ENCODE results near the gene LRP8. TPM values are rescaled to one million over a fixed set of nuclear protein-coding genes. Genes with fewer than 3 reads are reported as not detected.
A peak's percentile ranks its signal among the peaks of the same experiment; 100 is the strongest.

The LRP8 gene
- total and polyA plus RNA-seq, 2 of the 13 experiments (the other 11 are each of a cell fraction or from before 2014, with no cell fraction given), result 17.3 to 17.4 TPM

GRCh38 chr1:53266038-53266437 lies 61.8 kb downstream of the LRP8 start:
- Histone ChIP-seq H3K4me1 (ENCODE audit: insufficient read depth, low read length) (no peaks in the 10 kb centered on the region), H3K4me2 (ENCODE audit: low read depth, low read length) (no peak overlapping the region), H3K27me3 (ENCODE audit: control insufficient read depth in 1 of 2, insufficient read depth in 2 of 2, low read length in 2 of 2) (no peaks in the 10 kb centered on the region), H2AFZ (ENCODE audit: low read length) (no peak overlapping the region), H3K27ac (ENCODE audit: extremely low read length, insufficient read depth, low read length) (no peak overlapping the region), H3K9ac (ENCODE audit: insufficient read depth, low read depth, low read length) (no peak overlapping the region), H3K4me3 (replicated peaks in 1 of 3; ENCODE audit: insufficient read depth in 1 of 3, low read depth in 2 of 3, low read length in 3 of 3) (no peak overlapping the region), H4K20me1 (ENCODE audit: insufficient read depth, low read length) (no peaks in the 10 kb centered on the region), H3K79me2 (ENCODE audit: insufficient read depth, low read length) (no peaks in the 10 kb centered on the region), H3K9me3 (ENCODE audit: low read length) (no peaks in the 10 kb centered on the region), H3K36me3 (replicated peaks in 1 of 2; ENCODE audit: control insufficient read depth in 1 of 2, insufficient read depth in 2 of 2, low read length in 2 of 2) (peaks cover 25 to 50% of the 10 kb centered on the region in 2 experiments; a peak in 4 of 5 replicates)
- in situ Hi-C loops (cut with HindIII; ENCODE audit: extremely low pct_ligation_motif_present, low pct_unique_long_range_greater_than_20kb) (no loop called here), intact Hi-C loops (cut with micrococcal nuclease; ENCODE audit: unreplicated experiment) (no loop called here)
- BruUV-seq (replicated peaks), result no TSS peak
- no peak for FAIRE-seq
- peak; percentile 67 for ATAC-seq
- ChIA-PET POLR2A (no interaction called here), CTCF (ENCODE audit: low intra/inter-chr PET ratio, low total read pairs) (interaction anchor here (1.5 kb wide), 1 partner anchor 128 kb away, joined by 4 read pairs; no protein-coding TSS in a partner anchor)
- no peak for TF ChIP-seq ZMYM4 (CRISPR knock-in tag; IDR thresholded peaks at IDR 0.05)
- peak; percentile 54 for TF ChIP-seq STAG1 (CRISPR knock-in tag; IDR thresholded peaks at IDR 0.05)
- no peak for TF ChIP-seq ZNF292 (CRISPR knock-in tag; IDR thresholded peaks at IDR 0.05; ENCODE audit: borderline replicate concordance, low read depth)
- TF ChIP-seq, protein P1, sequence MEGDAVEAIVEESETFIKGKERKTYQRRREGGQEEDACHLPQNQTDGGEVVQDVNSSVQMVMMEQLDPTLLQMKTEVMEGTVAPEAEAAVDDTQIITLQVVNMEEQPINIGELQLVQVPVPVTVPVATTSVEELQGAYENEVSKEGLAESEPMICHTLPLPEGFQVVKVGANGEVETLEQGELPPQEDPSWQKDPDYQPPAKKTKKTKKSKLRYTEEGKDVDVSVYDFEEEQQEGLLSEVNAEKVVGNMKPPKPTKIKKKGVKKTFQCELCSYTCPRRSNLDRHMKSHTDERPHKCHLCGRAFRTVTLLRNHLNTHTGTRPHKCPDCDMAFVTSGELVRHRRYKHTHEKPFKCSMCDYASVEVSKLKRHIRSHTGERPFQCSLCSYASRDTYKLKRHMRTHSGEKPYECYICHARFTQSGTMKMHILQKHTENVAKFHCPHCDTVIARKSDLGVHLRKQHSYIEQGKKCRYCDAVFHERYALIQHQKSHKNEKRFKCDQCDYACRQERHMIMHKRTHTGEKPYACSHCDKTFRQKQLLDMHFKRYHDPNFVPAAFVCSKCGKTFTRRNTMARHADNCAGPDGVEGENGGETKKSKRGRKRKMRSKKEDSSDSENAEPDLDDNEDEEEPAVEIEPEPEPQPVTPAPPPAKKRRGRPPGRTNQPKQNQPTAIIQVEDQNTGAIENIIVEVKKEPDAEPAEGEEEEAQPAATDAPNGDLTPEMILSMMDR (CRISPR knock-in tag; IDR thresholded peaks at IDR 0.05), result peak; percentile 46
- TF ChIP-seq SMAD9 (CRISPR knock-in tag; IDR thresholded peaks at IDR 0.05), result no peak
- DNase-seq (ENCODE audit: low spot score), result peak; percentile 17

- ChIA-PET POLR2A (no interaction called here), CTCF (ENCODE audit: low intra/inter-chr PET ratio, low total read pairs) (interaction anchor here (1.5 kb wide), 1 partner anchor 128 kb away, joined by 4 read pairs; no protein-coding TSS in a partner anchor)
- H3K9me3 ChIP-seq (ENCODE audit: low read length), result no peaks in the 10 kb centered on the region
- 94% methylated on average over 4 of the region's 4 CpGs for WGBS (ENCODE audit: low lambda C conversion rate)
- ATAC-seq (no peak), FAIRE-seq (no peak), DNase-seq (ENCODE audit: low spot score) (no peak)
- peaks cover 23 to 54% of the 10 kb centered on the region in 2 experiments for H3K36me3 ChIP-seq (replicated peaks in 1 of 2; ENCODE audit: control insufficient read depth in 1 of 2, insufficient read depth in 2 of 2, low read length in 2 of 2)
- no peak overlapping the region for H3K4me2 ChIP-seq (ENCODE audit: low read depth, low read length)
- H3K27ac ChIP-seq (ENCODE audit: extremely low read length, insufficient read depth, low read length), result no peak overlapping the region
- in situ Hi-C loops (cut with HindIII; ENCODE audit: extremely low pct_ligation_motif_present, low pct_unique_long_range_greater_than_20kb), result no loop called here
- H3K9ac ChIP-seq (ENCODE audit: insufficient read depth, low read depth, low read length), result no peak overlapping the region
- no TSS peak for BruUV-seq (replicated peaks)
- no peak overlapping the region for H3K4me3 ChIP-seq (replicated peaks in 1 of 3; ENCODE audit: insufficient read depth in 1 of 3, low read depth in 2 of 3, low read length in 3 of 3)
- no peak overlapping the region for H2AFZ ChIP-seq (ENCODE audit: low read length)
- H3K4me1 ChIP-seq (ENCODE audit: insufficient read depth, low read length), result no peaks in the 10 kb centered on the region
- TF ChIP-seq TP53 (CRISPR knock-in tag; conservative IDR thresholded peaks at IDR 0.05) (no peak), ARID2 (CRISPR knock-in tag; IDR thresholded peaks at IDR 0.05; ENCODE audit: borderline replicate concordance) (no peak), MTF1 (CRISPR knock-in tag; IDR thresholded peaks at IDR 0.05) (no peak)
- no peaks in the 10 kb centered on the region for H3K27me3 ChIP-seq (ENCODE audit: control insufficient read depth in 1 of 2, insufficient read depth in 2 of 2, low read length in 2 of 2)
- H4K20me1 ChIP-seq (ENCODE audit: insufficient read depth, low read length), result no peaks in the 10 kb centered on the region
- intact Hi-C loops (cut with micrococcal nuclease; ENCODE audit: unreplicated experiment), result no loop called here
- H3K79me2 ChIP-seq (ENCODE audit: insufficient read depth, low read length), result no peaks in the 10 kb centered on the region
Observed at GRCh38 chr1:53265581-53265980, 62.3 kb downstream of the LRP8 start.
